GM19099 (cell line): ENCODE measurements around the gene PRR14.

Source experiments
- POLR2A ChIP-seq: IDR thresholded peaks from 3 replicates; pipeline ENCODE4 v1.6.1; 2011; ENCODE audit warnings: low read depth; ENCODE audit not compliant: insufficient read length; ENCODE audit errors: extremely low read depth

PRR14 gene

GRCh38 chr16:30622455-30623032, 28.2 kb upstream of the PRR14 start:
- TF ChIP-seq POLR2A, result no peak

GRCh38 chr16:30623536-30624283, 27.1 kb upstream of the PRR14 start:
- no peak for TF ChIP-seq POLR2A

- TF ChIP-seq POLR2A, result no peak
These were observed 24.5 kb upstream of the PRR14 start for GRCh38 chr16:30626236-30626635.

- no peak for TF ChIP-seq POLR2A
These were observed 21.9 kb upstream of the PRR14 start for GRCh38 chr16:30628628-30629540.

GRCh38 chr16:30633526-30633925, 17.2 kb upstream of the PRR14 start:
- TF ChIP-seq POLR2A, result no peak

- TF ChIP-seq POLR2A, result no peak
These were observed 14.2 kb upstream of the PRR14 start for GRCh38 chr16:30636599-30636998.

- TF ChIP-seq POLR2A, result no peak
These were observed 12.8 kb upstream of the PRR14 start for GRCh38 chr16:30637944-30638343.

GRCh38 chr16:30641378-30641982, 9.3 kb upstream of the PRR14 start:
- TF ChIP-seq POLR2A, result no peak

- no peak for TF ChIP-seq POLR2A
These were observed 6.4 kb upstream of the PRR14 start for GRCh38 chr16:30644334-30644830.

- no peak for TF ChIP-seq POLR2A
These were observed 5.0 kb upstream of the PRR14 start for GRCh38 chr16:30645727-30646126.

GRCh38 chr16:30647274-30647571, 3.5 kb upstream of the PRR14 start:
- TF ChIP-seq POLR2A, result no peak

- TF ChIP-seq POLR2A, result no peak
These were observed 913 bp upstream of the PRR14 start for GRCh38 chr16:30649725-30650368.

- TF ChIP-seq POLR2A, result peak; percentile 42
These were observed 604 bp downstream of the PRR14 start for GRCh38 chr16:30651124-30652004.

GRCh38 chr16:30652005-30652296, 1.2 kb downstream of the PRR14 start:
- no peak for TF ChIP-seq POLR2A
